Inferior parietal cortex (tissue), 1 donor: ENCODE data around the gene ZFYVE28.

Source experiments
- DNase-seq: peaks from one replicate; pipeline ENCODE4 v3.0.0-alpha.2; 2016; ENCODE audit errors: extremely low spot score

ZFYVE28 gene

GRCh38 chr4:2261110-2261852, 157.2 kb downstream of the ZFYVE28 start:
- peak; percentile 5 for DNase-seq

- DNase-seq: no peak
These were observed 157.9 kb downstream of the ZFYVE28 start for GRCh38 chr4:2260344-2261109.

- no peak for DNase-seq
These were observed 158.7 kb downstream of the ZFYVE28 start for GRCh38 chr4:2259541-2260343.

- no peak for DNase-seq
These were observed 159.4 kb downstream of the ZFYVE28 start for GRCh38 chr4:2259036-2259540.

- no peak for DNase-seq
These were observed 160.1 kb downstream of the ZFYVE28 start for GRCh38 chr4:2258091-2259035.

- DNase-seq: no peak
These were observed 160.9 kb downstream of the ZFYVE28 start for GRCh38 chr4:2257361-2258081.

GRCh38 chr4:2256781-2257191, 161.7 kb downstream of the ZFYVE28 start:
- DNase-seq: no peak

GRCh38 chr4:2256156-2256731, 162.2 kb downstream of the ZFYVE28 start:
- no peak for DNase-seq

GRCh38 chr4:2255501-2256155, 162.8 kb downstream of the ZFYVE28 start:
- no peak for DNase-seq

GRCh38 chr4:2254665-2255500, 163.6 kb downstream of the ZFYVE28 start:
- DNase-seq: no peak

- DNase-seq: no peak
These were observed 165.0 kb downstream of the ZFYVE28 start for GRCh38 chr4:2253160-2254084.

- no peak for DNase-seq
These were observed 165.8 kb downstream of the ZFYVE28 start for GRCh38 chr4:2252530-2253091.

GRCh38 chr4:2251795-2252529, 166.5 kb downstream of the ZFYVE28 start:
- DNase-seq: no peak

GRCh38 chr4:2251073-2251794, 167.2 kb downstream of the ZFYVE28 start:
- DNase-seq: no peak

- no peak for DNase-seq
These were observed 167.9 kb downstream of the ZFYVE28 start for GRCh38 chr4:2250357-2251072.
